ENCODE results near the gene CA14. TPM values are rescaled to one million over a fixed set of nuclear protein-coding genes. Genes with fewer than 3 reads are reported as not detected.
A peak's percentile ranks its signal among the peaks of the same experiment; 100 is the strongest.
"Not testable (repeated sequence)": the region's sequence is repeated elsewhere in the genome, so short reads cannot be mapped to it uniquely, and the experiment has no call there.

The CA14 gene
- total RNA-seq, 1 donor from 2014 or later = not detected

GRCh38 chr1:150280138-150280707 is 22.6 kb downstream of the CA14 start:
- no peak for DNase-seq (ENCODE audit: low read depth, low spot score)

GRCh38 chr1:150281221-150281757 is 23.7 kb downstream of the CA14 start:
- peak; percentile 32 for DNase-seq (ENCODE audit: low read depth, low spot score)

- peak; percentile 95 for DNase-seq (ENCODE audit: low read depth, low spot score)
These were observed 24.4 kb downstream of the CA14 start, which contains the start of gene CIART for GRCh38 chr1:150281758-150282557. CIART (plus strand) TSS chr1:150282554; CDS start chr1:150283268, 714 bp downstream.

GRCh38 chr1:150282558-150282958 is 25.0 kb downstream of the CA14 start:
- DNase-seq (ENCODE audit: low read depth, low spot score) = no peak

- no peak for DNase-seq (ENCODE audit: low read depth, low spot score)
These were observed 25.7 kb downstream of the CA14 start for GRCh38 chr1:150283260-150283659.

GRCh38 chr1:150288382-150288781 is 30.8 kb downstream of the CA14 start:
- DNase-seq (ENCODE audit: low read depth, low spot score) = no peak

GRCh38 chr1:150288822-150289221 is 31.2 kb downstream of the CA14 start:
- no peak for DNase-seq (ENCODE audit: low read depth, low spot score)

DNA sequence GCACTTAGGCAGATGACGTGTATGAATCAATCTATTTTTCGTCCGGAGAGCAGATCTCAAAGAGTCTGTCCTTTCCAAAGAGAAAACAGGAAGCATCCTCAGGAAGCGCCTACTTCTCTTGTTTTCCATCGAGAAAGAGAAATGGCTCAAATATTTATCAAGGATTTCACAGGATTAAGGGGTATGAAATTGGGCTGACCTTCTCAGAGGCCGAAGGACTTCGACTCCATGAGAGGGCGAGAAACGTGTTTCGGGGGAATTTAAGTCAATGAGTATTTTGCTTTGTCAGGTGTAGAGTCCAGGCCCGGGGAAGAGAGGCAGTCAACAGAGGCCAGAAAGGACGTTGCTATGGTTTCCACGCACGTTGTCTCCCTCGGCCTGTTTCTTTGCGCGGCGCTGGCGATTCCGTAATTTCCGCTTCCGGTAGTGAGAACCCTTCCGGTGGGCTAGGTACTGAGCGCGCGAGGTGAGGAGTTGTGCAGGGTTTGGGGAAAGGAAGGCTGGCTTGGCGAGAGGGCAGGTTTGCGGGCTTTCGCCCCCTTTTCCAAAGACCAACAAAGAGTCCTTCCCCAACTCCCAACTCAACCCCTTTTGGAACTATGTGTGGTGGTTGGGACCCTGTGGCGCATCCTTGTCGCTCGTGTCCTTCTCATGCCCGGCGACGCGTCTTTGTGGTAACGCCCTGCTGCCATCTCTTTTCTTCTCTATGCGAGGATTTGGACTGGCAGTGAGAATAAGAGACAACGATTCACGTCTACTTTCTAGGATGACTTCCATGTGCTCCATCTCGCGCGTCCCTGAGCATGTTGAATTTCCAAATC is 36.1 kb downstream of the CA14 start, which contains the start of gene MRPS21:
Gene MRPS21 (plus strand): TSS at position 429 of the 821 bp plus-strand sequence. CDS start 506 bp downstream, outside the sequence.
- DNase-seq (ENCODE audit: low read depth, low spot score) = peak; percentile 87

- DNase-seq (ENCODE audit: low read depth, low spot score) = no peak
These were observed 37.9 kb downstream of the CA14 start for GRCh38 chr1:150295476-150295875.

- DNase-seq (ENCODE audit: low read depth, low spot score) = no peak
These were observed 42.1 kb downstream of the CA14 start for GRCh38 chr1:150299716-150300115.

- DNase-seq (ENCODE audit: low read depth, low spot score) = no peak
These were observed 44.8 kb downstream of the CA14 start for GRCh38 chr1:150302338-150302737.

DNA sequence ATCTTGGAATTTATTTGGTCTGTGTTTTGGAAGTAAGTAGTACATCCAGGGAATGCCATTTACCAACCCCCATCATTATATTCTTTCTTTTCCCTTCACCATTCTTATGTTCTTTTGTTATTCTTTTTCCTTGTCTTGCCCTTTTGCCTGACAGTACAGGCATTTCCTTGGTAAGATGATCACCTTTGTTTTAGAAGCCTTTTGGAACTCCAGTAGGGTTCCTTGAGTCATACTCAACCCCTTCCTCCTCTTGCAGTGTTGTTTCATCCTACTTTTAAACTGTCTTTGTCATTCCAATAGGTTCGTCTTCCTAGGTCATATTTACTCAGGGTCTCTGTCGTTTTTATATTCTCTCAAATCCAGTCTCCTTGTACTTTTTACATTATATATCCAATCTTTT is 45.3 kb downstream of the CA14 start:
- no peak for DNase-seq (ENCODE audit: low read depth, low spot score)

DNA sequence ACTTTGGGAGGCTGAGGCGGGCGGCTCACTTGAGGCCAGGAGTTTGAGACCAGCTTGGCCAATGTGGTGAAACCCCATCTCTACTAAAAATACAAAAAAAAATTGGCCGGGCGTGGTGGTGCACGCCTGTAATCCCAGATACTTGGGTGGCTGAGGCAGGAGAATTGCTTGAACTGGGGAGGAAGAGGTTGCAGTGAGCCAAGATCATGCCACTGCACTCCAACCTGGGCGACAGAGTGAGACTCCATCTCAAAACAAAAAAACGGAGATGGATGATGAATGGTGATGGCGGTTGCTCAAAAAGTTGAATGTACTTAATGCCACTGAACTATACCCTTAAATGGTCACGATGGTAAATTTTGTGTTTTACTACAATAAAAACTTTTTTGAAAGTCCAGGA is 51.0 kb downstream of the CA14 start:
- not testable (repeated sequence) for DNase-seq (ENCODE audit: low read depth, low spot score)

- no peak for DNase-seq (ENCODE audit: low read depth, low spot score)
These were observed 52.4 kb downstream of the CA14 start for GRCh38 chr1:150309758-150310508.

GRCh38 chr1:150311762-150312161 is 54.2 kb downstream of the CA14 start:
- no peak for DNase-seq (ENCODE audit: low read depth, low spot score)

Other genes with a start within 250 kb of the CA14 start
- 12.8 and 19.0 TPM in 2 replicates for gene OTUD7B, start 247.0 kb upstream of the CA14 start, total RNA-seq
- gene VPS45, start 190.0 kb upstream of the CA14 start, total RNA-seq = 21.2 and 34.1 TPM in 2 replicates
- 57.7 and 59.5 TPM in 2 replicates for gene PLEKHO1, start 107.9 kb upstream of the CA14 start, total RNA-seq
- 34.8 and 43.5 TPM in 2 replicates for gene ANP32E, start 21.7 kb upstream of the CA14 start, total RNA-seq
- gene APH1A, start 11.2 kb downstream of the CA14 start, total RNA-seq = 162 and 165 TPM in 2 replicates
- 32.8 and 94.0 TPM in 2 replicates for gene C1orf54, start 15.0 kb downstream of the CA14 start, total RNA-seq
- 0.86 and 0.88 TPM in 2 replicates for gene CIART, start 24.8 kb downstream of the CA14 start, total RNA-seq
- 49.0 and 60.9 TPM in 2 replicates for gene MRPS21, start 36.1 kb downstream of the CA14 start, total RNA-seq
- gene PRPF3, start 63.8 kb downstream of the CA14 start, total RNA-seq = 33.0 and 56.2 TPM in 2 replicates
- 6.5 and 7.8 TPM in 2 replicates for gene RPRD2, start 106.4 kb downstream of the CA14 start, total RNA-seq
- 14.4 and 36.2 TPM in 2 replicates for gene TARS2, start 229.6 kb downstream of the CA14 start, total RNA-seq

Data from pulmonary artery endothelial cell (primary cell).